Stomach (tissue), 4 donors: Measurements from ENCODE around the gene STK32C.

Experiments
- POLR2A ChIP-seq, 4 donors: fragments of 450-650 bp; IDR thresholded peaks; one replicate each; pipeline ENCODE4 v1.6.1; 2016; ENCODE audit warnings: antibody characterized with exemption in 4 of 4, control low read depth in 2 of 4, mild to moderate bottlenecking in 1 of 4, moderate library complexity in 1 of 4
- POLR2AphosphoS5 ChIP-seq, 3 donors: sonication (generic); formaldehyde crosslinking; IDR thresholded peaks; one replicate each; pipeline ENCODE4 v1.6.1; 2016; ENCODE audit warnings: antibody characterized with exemption in 3 of 3
- TF ChIP-seq, protein P1 (sequence below), 7 experiments: fragments of 450-650 bp in 4 of 7; fragments of 200-600 bp in 3 of 7; sonication (generic) in 3 of 7; IDR thresholded peaks; one replicate each; pipeline ENCODE4 v1.5.1; 2016 to 2019; ENCODE audit warnings: antibody characterized with exemption in 7 of 7, control low read depth in 2 of 7, mild to moderate bottlenecking in 1 of 7

DNA sequence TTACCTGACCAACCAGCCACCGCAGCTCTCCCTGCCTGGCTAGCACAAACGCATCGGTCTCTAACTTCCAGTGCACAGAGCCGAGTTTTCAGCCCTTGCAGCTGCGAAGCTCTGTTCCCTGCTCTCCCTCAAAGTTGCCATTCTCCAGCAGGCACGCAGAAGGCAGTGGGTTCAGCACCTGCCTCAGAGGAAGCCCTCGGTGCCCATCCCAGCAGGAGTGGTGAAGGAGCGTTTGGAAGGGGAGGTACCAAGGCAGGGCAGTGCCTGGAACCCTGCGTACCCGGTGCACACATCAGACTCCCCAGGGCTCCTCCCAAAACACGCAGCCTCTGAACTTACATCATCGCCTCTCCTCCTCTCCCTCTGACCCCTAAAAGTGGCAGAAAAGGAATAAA, 1.7 kb upstream of the STK32C start:
- TF ChIP-seq POLR2AphosphoS5 (IDR thresholded peaks at IDR 0.05) (no peak), POLR2A (IDR thresholded peaks at IDR 0.05) (no peak)
- TF ChIP-seq, protein P1, sequence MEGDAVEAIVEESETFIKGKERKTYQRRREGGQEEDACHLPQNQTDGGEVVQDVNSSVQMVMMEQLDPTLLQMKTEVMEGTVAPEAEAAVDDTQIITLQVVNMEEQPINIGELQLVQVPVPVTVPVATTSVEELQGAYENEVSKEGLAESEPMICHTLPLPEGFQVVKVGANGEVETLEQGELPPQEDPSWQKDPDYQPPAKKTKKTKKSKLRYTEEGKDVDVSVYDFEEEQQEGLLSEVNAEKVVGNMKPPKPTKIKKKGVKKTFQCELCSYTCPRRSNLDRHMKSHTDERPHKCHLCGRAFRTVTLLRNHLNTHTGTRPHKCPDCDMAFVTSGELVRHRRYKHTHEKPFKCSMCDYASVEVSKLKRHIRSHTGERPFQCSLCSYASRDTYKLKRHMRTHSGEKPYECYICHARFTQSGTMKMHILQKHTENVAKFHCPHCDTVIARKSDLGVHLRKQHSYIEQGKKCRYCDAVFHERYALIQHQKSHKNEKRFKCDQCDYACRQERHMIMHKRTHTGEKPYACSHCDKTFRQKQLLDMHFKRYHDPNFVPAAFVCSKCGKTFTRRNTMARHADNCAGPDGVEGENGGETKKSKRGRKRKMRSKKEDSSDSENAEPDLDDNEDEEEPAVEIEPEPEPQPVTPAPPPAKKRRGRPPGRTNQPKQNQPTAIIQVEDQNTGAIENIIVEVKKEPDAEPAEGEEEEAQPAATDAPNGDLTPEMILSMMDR (IDR thresholded peaks at IDR 0.05): no peak
